Measurements from ENCODE around the gene ASPHD2. TPM values are rescaled to one million over a fixed set of nuclear protein-coding genes. Genes with fewer than 3 reads are reported as not detected.

The ASPHD2 gene, protein sequence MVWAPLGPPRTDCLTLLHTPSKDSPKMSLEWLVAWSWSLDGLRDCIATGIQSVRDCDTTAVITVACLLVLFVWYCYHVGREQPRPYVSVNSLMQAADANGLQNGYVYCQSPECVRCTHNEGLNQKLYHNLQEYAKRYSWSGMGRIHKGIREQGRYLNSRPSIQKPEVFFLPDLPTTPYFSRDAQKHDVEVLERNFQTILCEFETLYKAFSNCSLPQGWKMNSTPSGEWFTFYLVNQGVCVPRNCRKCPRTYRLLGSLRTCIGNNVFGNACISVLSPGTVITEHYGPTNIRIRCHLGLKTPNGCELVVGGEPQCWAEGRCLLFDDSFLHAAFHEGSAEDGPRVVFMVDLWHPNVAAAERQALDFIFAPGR
- total RNA-seq (2012; rRNA removed) = 0.51 and 2.6 TPM in 2 replicates

DNA sequence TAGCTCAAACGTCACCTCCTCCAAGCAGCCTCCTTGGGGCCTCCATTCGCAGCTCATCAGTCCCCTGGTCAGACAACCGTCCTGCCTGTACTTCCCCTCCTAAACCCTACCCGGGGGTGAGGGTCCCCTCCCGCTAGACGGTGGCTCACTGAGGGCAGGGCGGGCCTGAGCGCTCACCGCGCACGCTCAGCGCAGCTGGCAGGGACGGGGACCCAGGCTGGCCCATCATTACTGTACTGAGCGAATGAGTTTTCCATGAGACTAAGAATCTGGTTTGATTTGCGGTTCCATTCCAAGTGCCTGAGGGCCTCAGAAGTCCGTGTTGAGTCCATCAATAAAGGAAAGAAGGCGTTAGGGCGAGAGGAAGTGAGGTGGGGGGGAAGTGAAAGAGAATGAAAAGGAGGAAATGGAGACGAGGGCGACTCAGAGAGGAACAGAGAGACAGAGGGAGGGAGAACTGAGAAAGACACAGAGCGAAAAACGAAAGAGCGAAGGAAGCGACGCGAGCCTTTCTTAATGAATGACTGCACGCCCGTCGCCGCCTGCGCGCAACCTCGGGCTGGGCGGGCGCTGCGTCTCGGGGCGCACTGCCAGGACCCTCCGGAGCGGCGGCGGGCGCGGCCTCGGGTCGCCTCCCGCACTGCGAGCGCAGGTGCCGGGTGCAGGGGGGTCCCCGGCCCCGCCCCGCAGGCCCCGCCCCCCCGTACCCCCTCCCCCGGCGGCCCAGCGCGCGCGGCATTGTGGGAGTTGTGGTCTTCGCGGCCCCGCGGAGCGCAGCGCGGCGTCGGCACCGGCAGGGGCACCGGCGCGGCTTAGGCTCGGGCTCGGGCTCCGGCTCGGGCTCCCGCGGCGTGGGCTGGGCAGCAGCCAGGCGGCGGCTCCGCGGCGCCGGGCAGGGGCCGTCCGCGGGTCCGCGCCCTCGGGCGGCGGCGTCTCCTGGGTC, at the start of gene ASPHD2:
Gene ASPHD2 (plus strand): TSS at position 746 of the 943 bp plus-strand sequence. CDS start 4,356 bp downstream, outside the sequence.
- Histone ChIP-seq H3K36me3 (ENCODE audit: insufficient read depth, low read length) (no peaks in the 10 kb centered on the region), H3K27me3 (ENCODE audit: control insufficient read depth, insufficient read depth, low read length) (peaks cover 29% of the 10 kb centered on the region), H3K4me3 (ENCODE audit: low read length) (peak within 1 kb of the TSS; percentile 66), H3K9ac (ENCODE audit: low read depth, low read length) (peak within 1 kb of the TSS; percentile 55), H3K4me1 (ENCODE audit: control insufficient read depth, insufficient read depth, low read length) (peaks cover 13% of the 10 kb centered on the region), H3K4me2 (ENCODE audit: low read length) (peak within 1 kb of the TSS; percentile 79), H3K9me3 (replicated peaks; ENCODE audit: low read length) (no peaks in the 10 kb centered on the region)

DNA sequence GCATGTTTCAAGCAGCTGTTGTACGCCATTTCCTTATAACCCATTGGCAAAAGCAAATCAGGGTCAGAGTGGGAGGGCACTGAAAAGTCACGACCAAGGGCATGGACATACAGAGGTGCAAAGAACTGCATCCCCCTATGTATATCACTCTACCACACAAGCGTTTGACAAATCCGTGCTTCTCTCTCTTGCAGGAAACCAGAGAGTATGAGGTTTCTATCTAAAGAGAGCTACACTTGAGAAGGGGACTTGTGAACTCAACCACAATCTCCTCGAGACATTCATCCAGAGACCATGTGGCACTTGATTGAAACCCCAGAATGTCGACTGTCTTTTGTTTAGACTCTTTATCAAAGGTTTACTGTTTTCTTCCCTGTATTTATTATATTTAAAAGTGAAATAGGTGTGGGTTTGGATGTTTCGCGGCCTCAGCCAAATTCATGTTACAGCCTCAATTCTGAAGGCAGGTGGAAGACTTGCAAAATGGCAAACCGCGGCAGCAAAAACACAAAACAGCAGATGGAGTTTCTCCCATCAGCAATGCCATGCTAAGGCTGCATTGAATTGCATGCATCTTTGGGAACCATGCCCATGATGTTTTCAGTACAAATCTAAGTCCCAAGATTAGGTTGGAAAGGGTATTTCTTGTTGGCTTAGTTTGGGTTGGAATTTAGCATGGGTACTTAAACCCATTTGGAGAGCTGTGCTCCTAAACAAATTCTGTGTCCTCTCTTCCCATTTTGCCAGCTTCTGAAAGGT, 48.8 kb upstream of the ASPHD2 start:
- Histone ChIP-seq H3K9me3 (replicated peaks; ENCODE audit: low read length) (no peaks in the 10 kb centered on the region), H3K36me3 (ENCODE audit: insufficient read depth, low read length) (no peaks in the 10 kb centered on the region), H3K4me2 (ENCODE audit: low read length) (no peak overlapping the region), H3K4me1 (ENCODE audit: control insufficient read depth, insufficient read depth, low read length) (no peaks in the 10 kb centered on the region), H3K4me3 (ENCODE audit: low read length) (no peak overlapping the region), H3K9ac (ENCODE audit: low read depth, low read length) (no peak overlapping the region), H3K27me3 (ENCODE audit: control insufficient read depth, insufficient read depth, low read length) (peaks cover 86% of the 10 kb centered on the region)

DNA sequence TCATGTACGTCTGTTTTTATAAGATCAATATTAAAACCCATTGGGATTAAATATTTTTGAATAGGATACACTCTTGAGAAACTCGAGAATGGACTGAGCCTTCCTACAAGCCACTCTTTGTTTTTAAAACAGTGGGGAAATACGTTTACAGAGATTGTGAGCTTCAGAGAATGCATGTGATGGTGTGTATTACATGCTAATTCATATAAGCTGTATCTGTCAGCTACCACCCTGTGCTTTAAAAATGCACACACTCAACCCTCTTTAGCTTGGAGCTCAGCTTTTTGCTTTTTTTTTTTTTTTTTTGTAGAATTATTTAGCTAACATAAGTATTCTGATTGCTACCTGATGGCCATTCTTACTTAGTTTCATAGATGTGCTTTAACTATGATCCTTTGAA, 46.3 kb upstream of the ASPHD2 start:
- Histone ChIP-seq H3K27me3 (ENCODE audit: control insufficient read depth, insufficient read depth, low read length) (peaks cover 73% of the 10 kb centered on the region), H3K4me3 (ENCODE audit: low read length) (no peak overlapping the region), H3K9me3 (replicated peaks; ENCODE audit: low read length) (no peaks in the 10 kb centered on the region), H3K4me2 (ENCODE audit: low read length) (no peak overlapping the region), H3K9ac (ENCODE audit: low read depth, low read length) (no peak overlapping the region), H3K4me1 (ENCODE audit: control insufficient read depth, insufficient read depth, low read length) (no peaks in the 10 kb centered on the region), H3K36me3 (ENCODE audit: insufficient read depth, low read length) (no peaks in the 10 kb centered on the region)

GRCh38 chr22:26383968-26384556, 45.0 kb upstream of the ASPHD2 start:
- Histone ChIP-seq H3K4me2 (ENCODE audit: low read length) (no peak overlapping the region), H3K9ac (ENCODE audit: low read depth, low read length) (no peak overlapping the region), H3K4me1 (ENCODE audit: control insufficient read depth, insufficient read depth, low read length) (no peaks in the 10 kb centered on the region), H3K4me3 (ENCODE audit: low read length) (no peak overlapping the region), H3K9me3 (replicated peaks; ENCODE audit: low read length) (no peaks in the 10 kb centered on the region), H3K36me3 (ENCODE audit: insufficient read depth, low read length) (no peaks in the 10 kb centered on the region), H3K27me3 (ENCODE audit: control insufficient read depth, insufficient read depth, low read length) (peaks cover 71% of the 10 kb centered on the region)

DNA sequence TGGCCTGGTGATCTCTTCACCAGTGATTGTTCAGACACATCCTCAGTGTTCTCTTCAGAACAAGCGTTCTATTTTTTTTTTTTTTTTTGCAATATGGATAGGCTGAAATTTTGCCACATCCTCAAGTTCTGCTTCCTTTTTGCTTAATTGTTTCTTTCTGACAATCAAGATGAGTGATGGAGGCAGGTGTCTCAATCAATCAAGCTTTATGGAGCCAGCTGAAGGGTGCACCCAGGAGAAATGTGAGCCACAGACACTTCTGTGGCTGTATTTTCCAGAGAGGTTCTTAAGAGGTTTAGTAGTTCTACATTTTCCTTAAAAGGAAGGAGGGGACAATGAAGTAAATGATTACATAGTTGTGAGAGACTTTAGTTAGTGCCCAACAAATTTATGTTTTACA, 43.9 kb upstream of the ASPHD2 start:
- H3K4me3 ChIP-seq (ENCODE audit: low read length) = no peak overlapping the region

GRCh38 chr22:26389125-26389524, 39.9 kb upstream of the ASPHD2 start:
- Histone ChIP-seq H3K4me2 (ENCODE audit: low read length) (no peak overlapping the region), H3K9me3 (replicated peaks; ENCODE audit: low read length) (no peaks in the 10 kb centered on the region), H3K4me3 (ENCODE audit: low read length) (no peak overlapping the region), H3K36me3 (ENCODE audit: insufficient read depth, low read length) (no peaks in the 10 kb centered on the region), H3K27me3 (ENCODE audit: control insufficient read depth, insufficient read depth, low read length) (peaks cover 42% of the 10 kb centered on the region), H3K9ac (ENCODE audit: low read depth, low read length) (no peak overlapping the region), H3K4me1 (ENCODE audit: control insufficient read depth, insufficient read depth, low read length) (no peaks in the 10 kb centered on the region)

More for the DNA sequence above, 43.9 kb upstream of the ASPHD2 start:
- peaks cover 60% of the 10 kb centered on the region for H3K27me3 ChIP-seq (ENCODE audit: control insufficient read depth, insufficient read depth, low read length)
- H3K4me2 ChIP-seq (ENCODE audit: low read length) = no peak overlapping the region
- no peaks in the 10 kb centered on the region for H3K9me3 ChIP-seq (replicated peaks; ENCODE audit: low read length)
- H3K9ac ChIP-seq (ENCODE audit: low read depth, low read length) = no peak overlapping the region
- H3K36me3 ChIP-seq (ENCODE audit: insufficient read depth, low read length) = no peaks in the 10 kb centered on the region
- no peaks in the 10 kb centered on the region for H3K4me1 ChIP-seq (ENCODE audit: control insufficient read depth, insufficient read depth, low read length)

DNA sequence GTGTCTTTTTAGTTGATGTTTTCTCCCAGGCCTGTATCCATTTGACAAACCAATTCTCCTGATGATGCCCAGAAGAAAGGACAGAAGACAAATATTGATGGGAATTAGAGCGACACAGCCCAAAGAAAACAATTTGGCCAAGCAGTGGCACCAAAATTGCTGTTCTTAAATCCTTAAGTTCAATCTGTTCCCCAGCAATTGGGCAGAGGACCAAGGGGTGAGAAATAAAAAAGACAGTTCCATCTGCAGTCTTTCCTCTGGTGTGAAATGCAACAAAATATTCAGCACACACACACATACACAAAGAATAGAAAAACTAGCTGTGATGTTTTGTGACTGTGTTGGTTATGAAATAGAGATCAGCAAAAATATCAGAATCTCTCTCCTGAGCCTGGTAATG, 38.0 kb upstream of the ASPHD2 start:
- no peaks in the 10 kb centered on the region for H3K9me3 ChIP-seq (replicated peaks; ENCODE audit: low read length)
- peaks cover 42% of the 10 kb centered on the region for H3K27me3 ChIP-seq (ENCODE audit: control insufficient read depth, insufficient read depth, low read length)
- H3K4me2 ChIP-seq (ENCODE audit: low read length) = no peak overlapping the region
- H3K36me3 ChIP-seq (ENCODE audit: insufficient read depth, low read length) = no peaks in the 10 kb centered on the region
- H3K9ac ChIP-seq (ENCODE audit: low read depth, low read length) = no peak overlapping the region
- H3K4me1 ChIP-seq (ENCODE audit: control insufficient read depth, insufficient read depth, low read length) = no peaks in the 10 kb centered on the region
- no peak overlapping the region for H3K4me3 ChIP-seq (ENCODE audit: low read length)

- H3K4me2 ChIP-seq (ENCODE audit: low read length) = no peak overlapping the region
- no peak overlapping the region for H3K9ac ChIP-seq (ENCODE audit: low read depth, low read length)
- no peaks in the 10 kb centered on the region for H3K4me1 ChIP-seq (ENCODE audit: control insufficient read depth, insufficient read depth, low read length)
- peaks cover 47% of the 10 kb centered on the region for H3K27me3 ChIP-seq (ENCODE audit: control insufficient read depth, insufficient read depth, low read length)
- H3K36me3 ChIP-seq (ENCODE audit: insufficient read depth, low read length) = no peaks in the 10 kb centered on the region
- H3K9me3 ChIP-seq (replicated peaks; ENCODE audit: low read length) = no peaks in the 10 kb centered on the region
- H3K4me3 ChIP-seq (ENCODE audit: low read length) = no peak overlapping the region
These were observed 37.4 kb upstream of the ASPHD2 start for GRCh38 chr22:26391623-26392022.

DNA sequence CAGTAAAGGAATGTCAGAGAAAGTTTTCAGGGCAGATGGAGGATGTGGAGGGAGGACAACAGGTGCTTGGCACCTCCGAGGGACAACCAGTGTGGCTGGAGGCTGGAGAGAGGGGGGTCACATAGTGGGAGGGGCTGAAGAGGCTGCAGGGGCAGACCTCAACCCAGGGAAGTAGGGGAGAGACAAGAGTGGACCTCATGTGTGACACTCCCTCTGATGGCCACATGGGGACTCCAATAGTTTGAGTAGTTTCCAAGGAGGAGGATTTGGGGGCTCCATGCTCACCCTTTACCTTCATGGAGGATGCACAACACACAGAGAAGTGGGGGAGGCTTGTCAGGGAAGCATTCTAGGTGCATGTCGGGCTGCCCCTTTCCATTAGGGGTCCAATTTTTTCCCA, 35.1 kb upstream of the ASPHD2 start:
- Histone ChIP-seq H3K9ac (ENCODE audit: low read depth, low read length) (no peak overlapping the region), H3K4me2 (ENCODE audit: low read length) (no peak overlapping the region), H3K4me1 (ENCODE audit: control insufficient read depth, insufficient read depth, low read length) (peaks cover 2% of the 10 kb centered on the region), H3K27me3 (ENCODE audit: control insufficient read depth, insufficient read depth, low read length) (peaks cover 47% of the 10 kb centered on the region), H3K9me3 (replicated peaks; ENCODE audit: low read length) (no peaks in the 10 kb centered on the region), H3K36me3 (ENCODE audit: insufficient read depth, low read length) (no peaks in the 10 kb centered on the region), H3K4me3 (ENCODE audit: low read length) (no peak overlapping the region)

GRCh38 chr22:26394777-26395176, 34.3 kb upstream of the ASPHD2 start:
- H3K9ac ChIP-seq (ENCODE audit: low read depth, low read length) = no peak overlapping the region
- H3K4me2 ChIP-seq (ENCODE audit: low read length) = no peak overlapping the region
- no peaks in the 10 kb centered on the region for H3K36me3 ChIP-seq (ENCODE audit: insufficient read depth, low read length)
- H3K4me3 ChIP-seq (ENCODE audit: low read length) = no peak overlapping the region
- no peaks in the 10 kb centered on the region for H3K9me3 ChIP-seq (replicated peaks; ENCODE audit: low read length)
- peaks cover 6% of the 10 kb centered on the region for H3K4me1 ChIP-seq (ENCODE audit: control insufficient read depth, insufficient read depth, low read length)
- peaks cover 47% of the 10 kb centered on the region for H3K27me3 ChIP-seq (ENCODE audit: control insufficient read depth, insufficient read depth, low read length)

GRCh38 chr22:26395926-26396325, 33.1 kb upstream of the ASPHD2 start:
- Histone ChIP-seq H3K36me3 (ENCODE audit: insufficient read depth, low read length) (no peaks in the 10 kb centered on the region), H3K27me3 (ENCODE audit: control insufficient read depth, insufficient read depth, low read length) (peaks cover 47% of the 10 kb centered on the region), H3K4me2 (ENCODE audit: low read length) (no peak overlapping the region), H3K4me3 (ENCODE audit: low read length) (no peak overlapping the region), H3K4me1 (ENCODE audit: control insufficient read depth, insufficient read depth, low read length) (peaks cover 6% of the 10 kb centered on the region), H3K9me3 (replicated peaks; ENCODE audit: low read length) (no peaks in the 10 kb centered on the region), H3K9ac (ENCODE audit: low read depth, low read length) (no peak overlapping the region)

All from skeletal muscle satellite cell (primary cell).